Natural killer cell treated with Interleukin-12 subunit alpha and Interleukin-12 subunit beta and Interleukin-15 and Interleukin-18, amount 100 ng/mL, for 72 hours (primary cell): Measurements from ENCODE around the gene SPATA31D4. TPM values are rescaled to one million over a fixed set of nuclear protein-coding genes. Genes with fewer than 3 reads are reported as not detected.
A peak's percentile ranks its signal among the peaks of the same experiment; 100 is the strongest.
"Not testable (repeated sequence)": the region's sequence is repeated elsewhere in the genome, so short reads cannot be mapped to it uniquely, and the experiment has no call there.

Source experiments
- ATAC-seq, 2 donors: fragments of 150-1000 bp; cut with Tn5 transposase in 1 of 2; sonication (Bioruptor Pico), chemical (Tn5 transposase) in 1 of 2; 2 replicates each; pipeline ENCODE4 v1.10.0; 2021
- DNase-seq: peaks from one replicate; pipeline ENCODE4 v3.0.0; 2022; ENCODE audit warnings: low spot score
- H3K27ac Mint-ChIP-seq, 2 donors: 1 replicate in 1 of 2; 2 replicates in 1 of 2; pipeline ENCODE4 v1.8.0; 2022; ENCODE audit warnings: mixed read lengths in 2 of 2, mild to moderate bottlenecking in 1 of 2, moderate library complexity in 1 of 2
- H3K27me3 Mint-ChIP-seq, 2 donors: 1 replicate in 1 of 2; 2 replicates in 1 of 2; pipeline ENCODE4 v1.8.0; 2022; ENCODE audit warnings: mixed read lengths in 2 of 2
- H3K36me3 Mint-ChIP-seq: one replicate; pipeline ENCODE4 v1.8.0; 2022; ENCODE audit warnings: mixed read lengths
- H3K4me1 Mint-ChIP-seq, 2 donors: 1 replicate in 1 of 2; 2 replicates in 1 of 2; pipeline ENCODE4 v1.8.0; 2022; ENCODE audit warnings: low read depth in 2 of 2, mixed read lengths in 2 of 2, mild to moderate bottlenecking in 1 of 2
- H3K4me3 Mint-ChIP-seq: one replicate; pipeline ENCODE4 v1.8.0; 2022; ENCODE audit warnings: mixed read lengths
- H3K9me3 Mint-ChIP-seq: 2 replicates; pipeline ENCODE4 v1.8.0; 2022; ENCODE audit warnings: mixed read lengths
- total RNA-seq, 2 donors: library from RNA; stranded (reverse); gene quantifications; one replicate each; pipeline ENCODE4 v1.2.3, GENCODE V29; 2022

The SPATA31D4 gene
- total RNA-seq: not detected

DNA sequence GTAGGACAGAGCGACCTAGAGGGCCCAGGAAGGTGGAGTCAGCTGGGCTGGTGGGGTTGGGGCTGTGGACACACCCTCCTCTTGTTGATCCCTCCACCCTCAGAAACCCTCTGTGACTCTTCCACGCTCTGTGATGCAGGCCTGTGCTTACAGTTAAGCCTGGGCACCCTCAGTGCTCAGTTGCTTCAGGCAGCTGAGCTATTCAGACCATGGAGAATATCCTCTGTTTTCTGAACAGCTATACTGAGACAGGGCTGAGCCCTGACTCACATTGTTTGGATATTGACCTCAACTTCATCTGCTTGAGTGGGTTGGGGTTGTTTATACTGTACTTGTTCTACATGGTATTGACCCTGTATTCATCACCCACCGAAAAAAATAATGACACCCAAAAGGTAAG lies at the start of gene SPATA31D4:
SPATA31D4 (plus strand) TSS at position 124 of the 400 bp plus-strand sequence; CDS start at position 210, 86 bp downstream.
- H3K36me3 Mint-ChIP-seq, H3K9me3 Mint-ChIP-seq: not testable (repeated sequence)

DNA sequence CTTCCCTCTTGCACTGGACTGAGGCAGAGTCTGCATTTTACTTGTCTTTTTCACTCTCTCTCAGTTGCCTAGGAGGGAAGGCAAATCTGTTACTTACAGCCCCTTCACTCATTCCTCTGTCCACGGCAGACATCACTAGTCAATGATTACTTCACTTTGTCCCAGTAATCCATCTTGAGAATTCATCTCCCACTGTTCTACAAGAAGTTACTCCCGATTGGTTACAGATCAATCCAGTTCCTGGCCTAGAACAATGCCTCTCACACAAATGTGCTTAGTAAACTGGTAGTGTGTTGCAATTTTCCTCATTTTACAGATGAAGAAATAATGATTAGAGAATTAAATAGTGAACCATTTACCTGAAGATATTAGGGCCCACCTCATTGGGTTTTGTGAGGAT lies 49.7 kb upstream of the SPATA31D4 start:
- Mint-ChIP-seq H3K27ac (no peak overlapping the region), H3K4me1 (no peaks in the 10 kb centered on the region), H3K36me3 (no peaks in the 10 kb centered on the region), H3K27me3 (no peaks in the 10 kb centered on the region), H3K9me3 (no peaks in the 10 kb centered on the region), H3K4me3 (no peak overlapping the region)
- peak in 1 of 2 donors; percentile 20 for ATAC-seq
- no peak for DNase-seq

More for the DNA sequence above, at the start of gene SPATA31D4:
- DNase-seq, H3K27ac Mint-ChIP-seq, H3K4me1 Mint-ChIP-seq, H3K27me3 Mint-ChIP-seq, H3K4me3 Mint-ChIP-seq: not testable (repeated sequence)
- peak in 1 of 2 donors; percentile 43 for ATAC-seq

DNA sequence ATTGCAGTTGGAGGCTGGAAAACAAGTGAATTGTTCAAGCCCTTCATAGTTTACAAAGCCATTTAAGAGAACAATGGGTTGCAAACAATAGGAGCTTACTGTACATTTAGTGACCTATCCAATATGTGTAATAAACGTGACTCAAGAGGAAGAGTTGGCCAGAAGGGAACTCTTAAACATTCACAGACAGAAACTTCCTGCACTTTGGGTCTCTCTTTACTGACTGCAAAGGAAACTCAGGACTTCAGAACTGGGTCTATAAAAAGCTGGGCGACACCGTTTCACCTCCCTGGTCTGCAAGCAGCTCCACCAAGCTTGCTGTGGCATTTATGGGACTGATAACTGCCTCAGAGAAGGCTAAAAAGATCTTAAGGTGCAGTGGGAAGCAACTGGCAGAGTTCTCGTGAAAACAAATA lies 48.7 kb upstream of the SPATA31D4 start:
- no peaks in the 10 kb centered on the region for H3K9me3 Mint-ChIP-seq

GRCh38 chr9:81885602-81886001 lies 42.6 kb upstream of the SPATA31D4 start:
- Mint-ChIP-seq H3K36me3 (no peaks in the 10 kb centered on the region), H3K4me3 (no peak overlapping the region), H3K9me3 (no peaks in the 10 kb centered on the region), H3K27ac (no peak overlapping the region), H3K4me1 (no peaks in the 10 kb centered on the region), H3K27me3 (no peaks in the 10 kb centered on the region)
- ATAC-seq: no peak
- no peak for DNase-seq

More for the DNA sequence above, 48.7 kb upstream of the SPATA31D4 start:
- H3K4me3 Mint-ChIP-seq: no peak overlapping the region
- ATAC-seq (no peak), DNase-seq (no peak)
- H3K4me1 Mint-ChIP-seq: no peaks in the 10 kb centered on the region
- no peak overlapping the region for H3K27ac Mint-ChIP-seq
- no peaks in the 10 kb centered on the region for H3K36me3 Mint-ChIP-seq
- no peaks in the 10 kb centered on the region for H3K27me3 Mint-ChIP-seq

GRCh38 chr9:81886665-81887064 lies 41.6 kb upstream of the SPATA31D4 start:
- DNase-seq (no peak), ATAC-seq (no peak)
- no peaks in the 10 kb centered on the region for H3K36me3 Mint-ChIP-seq
- no peaks in the 10 kb centered on the region for H3K4me1 Mint-ChIP-seq
- H3K4me3 Mint-ChIP-seq: no peak overlapping the region
- no peaks in the 10 kb centered on the region for H3K9me3 Mint-ChIP-seq
- H3K27ac Mint-ChIP-seq: no peak overlapping the region
- H3K27me3 Mint-ChIP-seq: no peaks in the 10 kb centered on the region

- Mint-ChIP-seq H3K4me3 (no peak overlapping the region), H3K27me3 (peaks cover under 1 to 3% of the 10 kb centered on the region in 2 donors), H3K36me3 (no peaks in the 10 kb centered on the region)
Observed at GRCh38 chr9:81890104-81890503, 38.1 kb upstream of the SPATA31D4 start.

DNA sequence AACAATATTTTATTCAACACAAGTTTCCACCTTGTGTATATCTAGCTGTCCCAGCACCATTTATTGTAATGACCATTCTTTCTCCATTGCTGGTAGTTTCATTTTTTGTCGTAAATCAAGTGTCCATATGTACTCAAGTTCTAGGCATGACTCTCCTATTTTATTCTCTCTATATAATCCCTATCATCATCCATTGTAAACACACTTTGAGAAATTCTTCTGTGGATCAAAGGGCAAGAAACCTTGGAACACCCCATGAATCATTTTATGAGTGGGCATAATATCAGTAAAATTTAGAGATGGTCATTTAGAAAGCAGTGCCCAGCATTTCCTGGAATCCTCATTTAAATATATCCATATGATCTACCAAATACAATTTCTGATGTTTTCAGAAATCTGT lies 35.8 kb upstream of the SPATA31D4 start:
- H3K9me3 Mint-ChIP-seq: no peaks in the 10 kb centered on the region
- no peaks in the 10 kb centered on the region for H3K4me1 Mint-ChIP-seq
- no peak for DNase-seq
- no peak for ATAC-seq
- H3K4me3 Mint-ChIP-seq: no peak overlapping the region
- peaks cover 7% of the 10 kb centered on the region in 2 donors for H3K27me3 Mint-ChIP-seq
- no peak overlapping the region for H3K27ac Mint-ChIP-seq
- H3K36me3 Mint-ChIP-seq: no peaks in the 10 kb centered on the region

More at GRCh38 chr9:81890104-81890503, 38.1 kb upstream of the SPATA31D4 start:
- DNase-seq: no peak
- Mint-ChIP-seq H3K9me3 (no peaks in the 10 kb centered on the region), H3K27ac (no peak overlapping the region), H3K4me1 (no peaks in the 10 kb centered on the region)
- no peak for ATAC-seq

DNA sequence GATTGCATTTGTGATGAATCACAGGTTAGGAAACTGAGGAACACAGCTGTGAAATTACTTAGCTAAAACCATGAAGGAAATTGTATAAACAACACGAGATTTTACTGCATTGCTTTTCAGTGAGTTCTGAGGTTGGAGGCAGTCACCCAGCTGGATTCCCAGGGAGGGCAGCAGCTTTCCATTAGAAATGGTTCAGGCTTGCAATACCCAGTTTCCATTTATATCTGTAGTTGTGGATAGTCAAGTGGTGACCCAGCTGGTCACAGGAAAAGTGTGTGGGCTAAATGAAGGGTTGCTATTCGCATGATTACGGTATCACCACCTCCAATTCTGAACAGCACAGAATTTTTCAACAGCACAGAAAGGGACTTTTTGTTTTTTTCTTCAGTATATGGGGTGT lies 34.3 kb upstream of the SPATA31D4 start:
- peaks cover 7% of the 10 kb centered on the region in 2 donors for H3K27me3 Mint-ChIP-seq
- no peaks in the 10 kb centered on the region for H3K36me3 Mint-ChIP-seq
- no peak overlapping the region for H3K4me3 Mint-ChIP-seq
- H3K9me3 Mint-ChIP-seq: no peaks in the 10 kb centered on the region
- H3K4me1 Mint-ChIP-seq: no peaks in the 10 kb centered on the region
- ATAC-seq (no peak), DNase-seq (no peak)
- no peak overlapping the region for H3K27ac Mint-ChIP-seq

GRCh38 chr9:81894891-81895290 lies 33.3 kb upstream of the SPATA31D4 start:
- Mint-ChIP-seq H3K4me1 (no peaks in the 10 kb centered on the region), H3K27me3 (peaks cover 7% of the 10 kb centered on the region in 2 donors), H3K27ac (no peak overlapping the region), H3K4me3 (no peak overlapping the region), H3K9me3 (no peaks in the 10 kb centered on the region), H3K36me3 (no peaks in the 10 kb centered on the region)
- ATAC-seq: no peak
- DNase-seq: no peak

GRCh38 chr9:81896070-81896469 lies 32.2 kb upstream of the SPATA31D4 start:
- no peaks in the 10 kb centered on the region for H3K4me1 Mint-ChIP-seq
- no peaks in the 10 kb centered on the region for H3K36me3 Mint-ChIP-seq
- H3K9me3 Mint-ChIP-seq: no peaks in the 10 kb centered on the region
- H3K27ac Mint-ChIP-seq: no peak overlapping the region
- H3K27me3 Mint-ChIP-seq: peaks cover 7% of the 10 kb centered on the region in 2 donors
- ATAC-seq: no peak
- no peak overlapping the region for H3K4me3 Mint-ChIP-seq
- no peak for DNase-seq

DNA sequence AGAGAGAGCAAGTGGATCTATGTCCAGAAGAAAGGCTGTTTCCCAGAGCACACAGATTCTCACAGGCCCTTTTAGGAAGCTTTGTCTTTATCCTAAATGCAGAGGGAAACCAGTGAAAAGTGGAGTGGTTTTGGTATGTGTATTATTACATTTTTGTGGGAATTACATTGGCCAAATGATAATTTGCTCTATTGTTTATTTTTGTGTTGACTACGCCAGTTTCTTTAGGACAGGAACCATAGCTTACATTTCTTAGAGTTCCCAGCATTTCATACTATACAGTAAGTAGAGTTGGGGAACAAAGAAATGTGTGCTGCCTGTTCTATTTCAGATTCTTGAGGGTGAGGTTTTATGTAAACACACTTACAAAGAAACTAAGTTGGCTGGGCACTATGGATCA lies 29.4 kb upstream of the SPATA31D4 start:
- Mint-ChIP-seq H3K36me3 (no peaks in the 10 kb centered on the region), H3K27me3 (peaks cover 7% of the 10 kb centered on the region in 2 donors), H3K4me1 (no peaks in the 10 kb centered on the region), H3K27ac (no peak overlapping the region), H3K4me3 (no peak overlapping the region), H3K9me3 (no peaks in the 10 kb centered on the region)
- DNase-seq (no peak), ATAC-seq (no peak)

- no peak for ATAC-seq
- Mint-ChIP-seq H3K27ac (no peak overlapping the region), H3K9me3 (no peaks in the 10 kb centered on the region), H3K27me3 (peaks cover 0 to 3% of the 10 kb centered on the region in 2 donors), H3K36me3 (no peaks in the 10 kb centered on the region), H3K4me1 (no peaks in the 10 kb centered on the region), H3K4me3 (no peak overlapping the region)
- DNase-seq: no peak
Observed at GRCh38 chr9:81902196-81902595, 26.0 kb upstream of the SPATA31D4 start.

DNA sequence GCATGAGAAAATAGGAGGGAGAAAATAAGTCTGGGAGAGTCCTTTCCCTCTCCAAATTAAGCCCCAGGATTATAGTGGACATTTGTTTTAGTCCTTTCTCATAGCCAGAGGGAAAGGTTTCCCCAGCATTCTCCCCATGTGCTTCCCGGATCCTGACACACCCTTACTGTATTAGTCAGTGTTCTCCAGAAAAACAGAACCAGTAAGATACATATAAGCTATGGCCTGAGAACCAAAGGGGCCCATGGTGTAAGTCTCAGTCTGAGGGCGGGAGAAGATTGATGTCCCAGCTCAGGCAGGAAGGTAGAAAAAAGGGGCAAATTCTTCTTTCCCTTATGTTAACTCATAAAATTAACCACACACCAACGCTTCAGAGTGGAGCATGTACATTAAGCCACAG lies 25.6 kb upstream of the SPATA31D4 start:
- H3K4me3 Mint-ChIP-seq: no peak overlapping the region

GRCh38 chr9:81906671-81907070 lies 21.6 kb upstream of the SPATA31D4 start:
- Mint-ChIP-seq H3K4me1 (no peaks in the 10 kb centered on the region), H3K4me3 (no peak overlapping the region), H3K36me3 (no peaks in the 10 kb centered on the region), H3K27ac (no peak overlapping the region), H3K27me3 (no peaks in the 10 kb centered on the region), H3K9me3 (no peaks in the 10 kb centered on the region)
- no peak for ATAC-seq
- DNase-seq: no peak

More for the DNA sequence above, 25.6 kb upstream of the SPATA31D4 start:
- peaks cover 0 to 3% of the 10 kb centered on the region in 2 donors for H3K27me3 Mint-ChIP-seq
- DNase-seq: no peak
- no peaks in the 10 kb centered on the region for H3K36me3 Mint-ChIP-seq
- H3K4me1 Mint-ChIP-seq: no peaks in the 10 kb centered on the region
- ATAC-seq: no peak
- H3K9me3 Mint-ChIP-seq: no peaks in the 10 kb centered on the region
- no peak overlapping the region for H3K27ac Mint-ChIP-seq

- H3K9me3 Mint-ChIP-seq: no peaks in the 10 kb centered on the region
- H3K27ac Mint-ChIP-seq: no peak overlapping the region
- DNase-seq: no peak
- H3K36me3 Mint-ChIP-seq: no peaks in the 10 kb centered on the region
- no peak for ATAC-seq
- no peak overlapping the region for H3K4me3 Mint-ChIP-seq
- peaks cover 7 to 8% of the 10 kb centered on the region in 2 donors for H3K27me3 Mint-ChIP-seq
- no peaks in the 10 kb centered on the region for H3K4me1 Mint-ChIP-seq
Observed at GRCh38 chr9:81912135-81912534, 16.1 kb upstream of the SPATA31D4 start.
